HEK293 (cell line): ENCODE data around the gene MBLAC2.

ENCODE experiments used
- CTCF ChIA-PET: fragments of 350-600 bp; formaldehyde crosslinking; extraction: SDS; loops from one replicate; lab custom pipeline; 2021; ENCODE audit warnings: antibody characterized with exemption; lab: Yijun Ruan, JAX
- POLR2A ChIA-PET: fragments of 300-600 bp; formaldehyde crosslinking; extraction: SDS; loops from one replicate; lab custom pipeline; 2020; ENCODE audit warnings: antibody characterized with exemption, inconsistent platforms; lab: Yijun Ruan, JAX
- H3K27ac ChIP-seq: fragments of 200-500 bp; sonication (Bioruptor generic); 2 replicates; pipeline ENCODE4 v1.5.1; 2014; ENCODE audit warnings: low read depth, low read length, control low read depth, inconsistent platforms; ENCODE audit errors: extremely low read depth
- H3K36me3 ChIP-seq, 2 experiments: fragments of 200-500 bp in 1 of 2; sonication (Bioruptor generic) in 1 of 2; 1 replicate in 1 of 2; 2 replicates in 1 of 2; pipeline ENCODE4 v1.5.1; 2014 to 2017; ENCODE audit warnings: inconsistent platforms in 2 of 2, low read length in 2 of 2; ENCODE audit not compliant: control insufficient read depth in 2 of 2, insufficient read depth in 1 of 2
- H3K4me1 ChIP-seq: fragments of 200-500 bp; sonication (Bioruptor generic); 2 replicates; pipeline ENCODE4 v1.5.1; 2014; ENCODE audit warnings: mild to moderate bottlenecking, low read length, inconsistent platforms; ENCODE audit not compliant: control insufficient read depth, insufficient read depth
- H3K4me3 ChIP-seq: 2 replicates; pipeline ENCODE4 v1.5.1; 2011; ENCODE audit warnings: low read depth, mild to moderate bottlenecking, control low read depth, low read length, moderate library complexity
- H3K9me3 ChIP-seq: fragments of 200-500 bp; sonication (Bioruptor generic); 2 replicates; pipeline ENCODE4 v1.5.1; 2014; ENCODE audit warnings: low read depth, low read length, inconsistent platforms; ENCODE audit not compliant: control insufficient read depth, insufficient read depth
- BCL11B ChIP-seq: fragments of 450-650 bp; formaldehyde crosslinking; IDR thresholded peaks from 2 replicates; pipeline ENCODE4 v1.5.1; 2016; ENCODE audit warnings: low read depth, missing biosample characterization, missing genetic modification characterization
- GLIS1 ChIP-seq: fragments of 450-650 bp; formaldehyde crosslinking; IDR thresholded peaks from 2 replicates; pipeline ENCODE4 v1.5.1; 2016; ENCODE audit warnings: missing biosample characterization, missing genetic modification characterization
- HOXC10 ChIP-seq: sonication (generic); formaldehyde crosslinking; IDR thresholded peaks from 2 replicates; pipeline ENCODE4 v1.8.1; 2023; ENCODE audit warnings: mild to moderate bottlenecking, missing genetic modification reagents
- KLF10 ChIP-seq: fragments of 450-650 bp; IDR thresholded peaks from 2 replicates; pipeline ENCODE4 v1.5.1; 2018; ENCODE audit warnings: missing biosample characterization, mild to moderate bottlenecking, missing genetic modification characterization
- KLF17 ChIP-seq: fragments of 450-650 bp; formaldehyde crosslinking; IDR thresholded peaks from 2 replicates; pipeline ENCODE4 v1.5.1; 2016; ENCODE audit warnings: missing biosample characterization, missing genetic modification characterization
- PRDM6 ChIP-seq: fragments of 450-650 bp; formaldehyde crosslinking; IDR thresholded peaks from 2 replicates; pipeline ENCODE4 v1.5.1; 2017; ENCODE audit warnings: missing biosample characterization, missing genetic modification characterization
- SALL2 ChIP-seq: fragments of 450-650 bp; formaldehyde crosslinking; IDR thresholded peaks from 2 replicates; pipeline ENCODE4 v1.5.0; 2017; ENCODE audit warnings: missing biosample characterization, mild to moderate bottlenecking, missing genetic modification characterization, borderline replicate concordance
- YY1 ChIP-seq: fragments of 450-650 bp; formaldehyde crosslinking; IDR thresholded peaks from 2 replicates; pipeline ENCODE4 v1.5.1; 2018; ENCODE audit warnings: missing biosample characterization, missing genetic modification characterization
- ZBTB7A ChIP-seq: fragments of 450-650 bp; formaldehyde crosslinking; IDR thresholded peaks from 2 replicates; pipeline ENCODE4 v1.5.1; 2016; ENCODE audit warnings: low read depth, missing biosample characterization, missing genetic modification characterization
- ZFHX2 ChIP-seq: fragments of 450-650 bp; formaldehyde crosslinking; conservative IDR thresholded peaks from 2 replicates; pipeline ENCODE4 v1.5.1; 2016; ENCODE audit warnings: missing biosample characterization, missing genetic modification characterization
- ZFP37 ChIP-seq: fragments of 450-650 bp; formaldehyde crosslinking; IDR thresholded peaks from 2 replicates; pipeline ENCODE4 v1.5.1; 2016; ENCODE audit warnings: missing biosample characterization, missing genetic modification characterization
- ZNF214 ChIP-seq: fragments of 450-650 bp; formaldehyde crosslinking; IDR thresholded peaks from 2 replicates; pipeline ENCODE4 v1.5.1; 2017; ENCODE audit warnings: missing biosample characterization, mild to moderate bottlenecking, missing genetic modification characterization, borderline replicate concordance
- ZNF24 ChIP-seq: fragments of 450-650 bp; formaldehyde crosslinking; IDR thresholded peaks from 2 replicates; pipeline ENCODE4 v1.5.1; 2016; ENCODE audit warnings: missing biosample characterization, missing genetic modification characterization
- ZNF280C ChIP-seq: fragments of 450-650 bp; formaldehyde crosslinking; IDR thresholded peaks from 2 replicates; pipeline ENCODE4 v1.5.1; 2016; ENCODE audit warnings: missing biosample characterization, missing genetic modification characterization
- ZNF292 ChIP-seq: fragments of 450-650 bp; formaldehyde crosslinking; IDR thresholded peaks from 2 replicates; pipeline ENCODE4 v1.5.1; 2016; ENCODE audit warnings: low read depth, missing biosample characterization, missing genetic modification characterization, borderline replicate concordance
- ZNF311 ChIP-seq: fragments of 450-650 bp; formaldehyde crosslinking; IDR thresholded peaks from 2 replicates; pipeline ENCODE4 v1.5.1; 2017; ENCODE audit warnings: missing biosample characterization, missing genetic modification characterization, borderline replicate concordance
- ZNF398 ChIP-seq: fragments of 450-650 bp; formaldehyde crosslinking; IDR thresholded peaks from 2 replicates; pipeline ENCODE4 v1.5.1; 2017; ENCODE audit warnings: missing biosample characterization, missing genetic modification characterization
- ZNF473 ChIP-seq: fragments of 450-650 bp; formaldehyde crosslinking; IDR thresholded peaks from 2 replicates; pipeline ENCODE4 v1.5.1; 2017; ENCODE audit warnings: missing biosample characterization, missing genetic modification characterization
- ZNF514 ChIP-seq: fragments of 450-650 bp; formaldehyde crosslinking; IDR thresholded peaks from 2 replicates; pipeline ENCODE4 v1.5.1; 2016; ENCODE audit warnings: missing biosample characterization, missing genetic modification characterization
- ZNF530 ChIP-seq: fragments of 450-650 bp; formaldehyde crosslinking; IDR thresholded peaks from 2 replicates; pipeline ENCODE4 v1.5.1; 2016; ENCODE audit warnings: low read depth, missing biosample characterization, missing genetic modification characterization
- ZNF544 ChIP-seq: fragments of 450-650 bp; formaldehyde crosslinking; IDR thresholded peaks from 2 replicates; pipeline ENCODE4 v1.5.0; 2017; ENCODE audit warnings: missing biosample characterization, missing genetic modification characterization
- ZNF645 ChIP-seq: fragments of 450-650 bp; formaldehyde crosslinking; IDR thresholded peaks from 2 replicates; pipeline ENCODE4; 2016; ENCODE audit warnings: missing biosample characterization, missing genetic modification characterization
- ZNF654 ChIP-seq: fragments of 450-650 bp; formaldehyde crosslinking; IDR thresholded peaks from 2 replicates; pipeline ENCODE4 v1.5.1; 2016; ENCODE audit warnings: low read depth, missing biosample characterization, missing genetic modification characterization
- ZNF677 ChIP-seq: fragments of 450-650 bp; IDR thresholded peaks from 2 replicates; pipeline ENCODE4 v1.5.0; 2018; ENCODE audit warnings: missing biosample characterization, mild to moderate bottlenecking, missing genetic modification characterization, moderate library complexity
- ZSCAN16 ChIP-seq: fragments of 450-650 bp; formaldehyde crosslinking; IDR thresholded peaks from 2 replicates; pipeline ENCODE4 v1.5.1; 2016; ENCODE audit warnings: missing biosample characterization, missing genetic modification characterization

Gene MBLAC2

GRCh38 chr5:90437663-90438062 is 36.9 kb downstream of the MBLAC2 start (continued):
- TF ChIP-seq ZNF280C (tag by site-specific recombination) (no peak), SALL2 (tag by site-specific recombination) (no peak), ZNF645 (tag by site-specific recombination) (no peak), ZNF398 (no peak), ZNF214 (tag by site-specific recombination) (no peak), ZNF311 (no peak), ZNF514 (tag by site-specific recombination) (no peak), ZNF473 (no peak), ZNF544 (tag by site-specific recombination) (no peak), ZFP37 (tag by site-specific recombination) (no peak), PRDM6 (tag by site-specific recombination) (no peak), GLIS1 (tag by site-specific recombination) (no peak), ZNF530 (tag by site-specific recombination) (no peak)

- Histone ChIP-seq H3K27ac (no peak overlapping the region), H3K36me3 (no peaks in the 10 kb centered on the region), H3K9me3 (no peaks in the 10 kb centered on the region), H3K4me1 (peaks cover 10% of the 10 kb centered on the region), H3K4me3 (no peak overlapping the region)
- CTCF ChIA-PET: interaction anchor here (0.6 to 1.1 kb wide), 9 partner anchors 14 to 654 kb away, joined by 3 to 5 read pairs (median 3); no protein-coding TSS in a partner anchor
- POLR2A ChIA-PET: no interaction called here
- peak; percentile 62 for TF ChIP-seq ZNF654 (tag by site-specific recombination)
- no peak for TF ChIP-seq HOXC10 (CRISPR knock-in tag)
Measured at GRCh38 chr5:90434116-90434714, 40.4 kb downstream of the MBLAC2 start.

- Histone ChIP-seq H3K4me1 (no peaks in the 10 kb centered on the region), H3K36me3 (no peaks in the 10 kb centered on the region), H3K27ac (no peak overlapping the region), H3K9me3 (no peaks in the 10 kb centered on the region), H3K4me3 (no peak overlapping the region)
- ChIA-PET CTCF (interaction anchor here (0.6 to 1.5 kb wide), 2 partner anchors 9 to 17 kb away, joined by 5 to 8 read pairs; no protein-coding TSS in a partner anchor), POLR2A (no interaction called here)
- TF ChIP-seq KLF10 (no peak), ZBTB7A (tag by site-specific recombination) (no peak), KLF17 (tag by site-specific recombination) (no peak), BCL11B (tag by site-specific recombination) (no peak), ZNF677 (tag by site-specific recombination) (no peak), ZNF24 (tag by site-specific recombination) (no peak), ZFHX2 (tag by site-specific recombination) (no peak), YY1 (tag by site-specific recombination) (no peak), ZSCAN16 (tag by site-specific recombination) (no peak), ZNF292 (tag by site-specific recombination) (no peak)
Measured at GRCh38 chr5:90424245-90424644, 50.3 kb downstream of the MBLAC2 start.
